HepG2 (cell line): Measurements from ENCODE around the gene ZNRF4. TPM values are rescaled to one million over a fixed set of nuclear protein-coding genes. Genes with fewer than 3 reads are reported as not detected.
A peak's percentile ranks its signal among the peaks of the same experiment; 100 is the strongest.

Experiments used
- CHD4 ChIP-seq: fragments of 200-600 bp; sonication (generic); IDR thresholded peaks from 2 replicates; pipeline ENCODE4 v1.7.0; 2017; ENCODE audit warnings: mild to moderate bottlenecking, low read length, borderline replicate concordance
- HMGA1 ChIP-seq: sonication (generic); formaldehyde crosslinking; conservative IDR thresholded peaks from 2 replicates; pipeline ENCODE4 v1.4.0; 2020; ENCODE audit warnings: missing genetic modification reagents
- MAFG ChIP-seq: sonication (generic); formaldehyde crosslinking; IDR thresholded peaks from 2 replicates; pipeline ENCODE4 v1.5.1; 2020; ENCODE audit warnings: mild to moderate bottlenecking, missing genetic modification reagents
- ZFP91 ChIP-seq: sonication (generic); formaldehyde crosslinking; IDR thresholded peaks from 2 replicates; pipeline ENCODE4 v1.9.0; 2022; ENCODE audit warnings: missing genetic modification reagents, mild to moderate bottlenecking, borderline replicate concordance
- ZMYM3 ChIP-seq: sonication (generic); formaldehyde crosslinking; IDR thresholded peaks from 2 replicates; pipeline ENCODE4 v1.5.1; 2020; ENCODE audit warnings: mild to moderate bottlenecking, missing genetic modification reagents
- ZNF451 ChIP-seq: sonication (generic); formaldehyde crosslinking; IDR thresholded peaks from 2 replicates; pipeline ENCODE4 v1.5.0; 2020; ENCODE audit warnings: mild to moderate bottlenecking, missing genetic modification reagents
- ZNF496 ChIP-seq: sonication (generic); formaldehyde crosslinking; IDR thresholded peaks from 2 replicates; pipeline ENCODE4 v1.8.1; 2023; ENCODE audit warnings: mild to moderate bottlenecking, moderate library complexity, missing genetic modification reagents; ENCODE audit not compliant: insufficient replicate concordance
- polyA plus RNA-seq, 8 experiments: library from polyadenylated mRNA; depleted of rRNA in 3 of 8; stranded (reverse) in 7 of 8; unstranded in 1 of 8; fragments of >200 nt; fragmentation: Illumina TruSeq in 4 of 8; extraction: Trizol in 4 of 8; gene quantifications; 2 replicates each; pipeline versions ENCODE4 v1.2.1 to v1.2.3, GENCODE V29; 2011 to 2016; ENCODE audit warnings: low read depth in 4 of 8, missing spikeins in 1 of 8, mixed read lengths in 1 of 8; ENCODE audit not compliant: insufficient read depth in 1 of 8
- total RNA-seq, 5 experiments: library from RNA; depleted of rRNA; stranded (reverse); fragments of >200 nt; fragmentation: Illumina TruSeq; extraction: Trizol; gene quantifications; 2 replicates each; pipeline ENCODE4 v1.2.3, GENCODE V29; 2016; ENCODE audit warnings: low read depth in 1 of 5
- TF ChIP-seq, protein P1 (sequence below): sonication (generic); formaldehyde crosslinking; IDR thresholded peaks from one replicate; pipeline ENCODE4 v1.5.1; 2020; ENCODE audit warnings: mild to moderate bottlenecking, missing genetic modification reagents; ENCODE audit errors: not compliant biosample characterization

The ZNRF4 gene
- total and polyA plus RNA-seq, 2 of the 13 experiments (the other 11 are each of a cell fraction or from before 2014, with no cell fraction given) = not detected

GRCh38 chr19:5478241-5478924 is 23.2 kb downstream of the ZNRF4 start (continued):
- TF ChIP-seq ZNF496 (CRISPR knock-in tag) (no peak), ZNF451 (CRISPR knock-in tag) (no peak), ZFP91 (CRISPR knock-in tag) (no peak), MAFG (CRISPR knock-in tag) (no peak), HMGA1 (CRISPR knock-in tag) (no peak), ZMYM3 (CRISPR knock-in tag) (peak; percentile 9; the same call in 1 of the 2 replicates), CHD4 (0 out of 2 replicates have a peak, but pooled peaks have one; percentile 43)
- TF ChIP-seq, protein P1, sequence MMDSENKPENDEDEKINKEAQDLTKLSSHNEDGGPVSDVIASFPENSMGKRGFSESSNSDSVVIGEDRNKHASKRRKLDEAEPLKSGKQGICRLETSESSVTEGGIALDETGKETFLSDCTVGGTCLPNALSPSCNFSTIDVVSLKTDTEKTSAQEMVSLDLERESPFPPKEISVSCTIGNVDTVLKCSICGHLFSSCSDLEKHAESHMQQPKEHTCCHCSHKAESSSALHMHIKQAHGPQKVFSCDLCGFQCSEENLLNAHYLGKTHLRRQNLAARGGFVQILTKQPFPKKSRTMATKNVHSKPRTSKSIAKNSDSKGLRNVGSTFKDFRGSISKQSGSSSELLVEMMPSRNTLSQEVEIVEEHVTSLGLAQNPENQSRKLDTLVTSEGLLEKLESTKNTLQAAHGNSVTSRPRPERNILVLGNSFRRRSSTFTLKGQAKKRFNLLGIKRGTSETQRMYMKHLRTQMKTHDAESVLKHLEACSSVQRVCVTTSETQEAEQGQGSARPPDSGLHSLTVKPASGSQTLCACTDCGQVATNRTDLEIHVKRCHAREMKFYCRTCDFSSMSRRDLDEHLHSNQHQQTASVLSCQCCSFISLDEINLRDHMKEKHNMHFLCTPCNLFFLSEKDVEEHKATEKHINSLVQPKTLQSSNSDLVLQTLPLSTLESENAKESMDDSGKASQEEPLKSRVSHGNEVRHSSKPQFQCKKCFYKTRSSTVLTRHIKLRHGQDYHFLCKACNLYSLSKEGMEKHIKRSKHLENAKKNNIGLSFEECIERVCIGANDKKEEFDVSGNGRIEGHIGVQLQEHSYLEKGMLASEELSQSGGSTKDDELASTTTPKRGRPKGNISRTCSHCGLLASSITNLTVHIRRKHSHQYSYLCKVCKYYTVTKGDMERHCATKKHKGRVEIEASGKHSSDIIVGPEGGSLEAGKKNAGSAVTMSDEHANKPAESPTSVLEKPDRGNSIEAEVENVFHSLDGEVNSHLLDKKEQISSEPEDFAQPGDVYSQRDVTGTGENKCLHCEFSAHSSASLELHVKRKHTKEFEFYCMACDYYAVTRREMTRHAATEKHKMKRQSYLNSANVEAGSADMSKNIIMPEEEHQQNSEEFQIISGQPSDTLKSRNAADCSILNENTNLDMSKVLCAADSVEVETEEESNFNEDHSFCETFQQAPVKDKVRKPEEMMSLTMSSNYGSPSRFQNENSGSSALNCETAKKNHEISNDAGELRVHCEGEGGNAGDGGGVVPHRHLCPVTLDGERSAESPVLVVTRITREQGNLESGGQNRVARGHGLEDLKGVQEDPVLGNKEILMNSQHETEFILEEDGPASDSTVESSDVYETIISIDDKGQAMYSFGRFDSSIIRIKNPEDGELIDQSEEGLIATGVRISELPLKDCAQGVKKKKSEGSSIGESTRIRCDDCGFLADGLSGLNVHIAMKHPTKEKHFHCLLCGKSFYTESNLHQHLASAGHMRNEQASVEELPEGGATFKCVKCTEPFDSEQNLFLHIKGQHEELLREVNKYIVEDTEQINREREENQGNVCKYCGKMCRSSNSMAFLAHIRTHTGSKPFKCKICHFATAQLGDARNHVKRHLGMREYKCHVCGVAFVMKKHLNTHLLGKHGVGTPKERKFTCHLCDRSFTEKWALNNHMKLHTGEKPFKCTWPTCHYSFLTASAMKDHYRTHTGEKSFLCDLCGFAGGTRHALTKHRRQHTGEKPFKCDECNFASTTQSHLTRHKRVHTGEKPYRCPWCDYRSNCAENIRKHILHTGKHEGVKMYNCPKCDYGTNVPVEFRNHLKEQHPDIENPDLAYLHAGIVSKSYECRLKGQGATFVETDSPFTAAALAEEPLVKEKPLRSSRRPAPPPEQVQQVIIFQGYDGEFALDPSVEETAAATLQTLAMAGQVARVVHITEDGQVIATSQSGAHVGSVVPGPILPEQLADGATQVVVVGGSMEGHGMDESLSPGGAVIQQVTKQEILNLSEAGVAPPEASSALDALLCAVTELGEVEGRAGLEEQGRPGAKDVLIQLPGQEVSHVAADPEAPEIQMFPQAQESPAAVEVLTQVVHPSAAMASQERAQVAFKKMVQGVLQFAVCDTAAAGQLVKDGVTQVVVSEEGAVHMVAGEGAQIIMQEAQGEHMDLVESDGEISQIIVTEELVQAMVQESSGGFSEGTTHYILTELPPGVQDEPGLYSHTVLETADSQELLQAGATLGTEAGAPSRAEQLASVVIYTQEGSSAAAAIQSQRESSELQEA (CRISPR knock-in tag) = no peak
